ENCODE results near the gene MYH6. TPM values are rescaled to one million over a fixed set of nuclear protein-coding genes. Genes with fewer than 3 reads are reported as not detected.

The MYH6 gene
- total RNA-seq = not detected in 2 replicates

DNA sequence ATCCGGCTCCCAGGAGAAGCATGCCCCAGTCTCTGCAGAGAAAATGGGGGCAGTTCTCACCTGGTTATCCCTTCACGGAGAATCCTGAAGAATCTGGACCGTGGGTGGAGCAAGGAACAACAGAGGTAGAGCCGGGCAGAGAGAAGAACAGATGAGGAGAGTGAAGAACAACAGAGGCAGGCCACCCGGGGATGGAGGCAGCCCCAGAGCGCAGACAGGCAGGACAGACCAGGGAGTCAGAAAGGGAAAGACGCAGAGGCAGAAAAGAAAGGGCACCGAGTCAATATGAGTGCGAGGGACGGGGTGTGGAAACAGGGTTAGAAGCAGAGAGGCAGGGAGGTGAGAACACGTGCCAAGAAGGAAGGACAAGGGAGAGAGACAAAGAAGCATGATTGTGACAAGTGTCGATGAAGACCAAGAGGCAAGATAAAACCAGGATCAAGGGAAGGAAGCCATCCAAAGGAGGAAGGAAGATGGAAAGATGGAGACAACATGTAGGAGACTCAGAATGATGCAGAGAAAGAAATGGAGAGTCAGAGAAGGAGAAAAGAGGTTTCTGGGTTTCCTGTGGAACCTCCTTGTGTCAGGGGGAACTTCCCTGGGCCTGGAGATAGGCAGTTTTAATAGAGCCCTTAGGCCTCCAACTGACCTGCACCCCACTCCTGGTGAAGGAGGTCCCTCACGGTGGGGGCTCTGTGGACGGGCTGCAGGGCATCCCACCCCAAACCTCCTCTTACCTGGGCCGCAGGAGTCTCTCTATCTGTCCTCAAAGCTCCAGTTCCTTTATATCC lies at the start of gene MYH6:
TSS of gene MYH6 (minus strand) at position 758 of the 791 bp plus-strand sequence. CDS start 1,050 bp downstream, outside the sequence.

DNA sequence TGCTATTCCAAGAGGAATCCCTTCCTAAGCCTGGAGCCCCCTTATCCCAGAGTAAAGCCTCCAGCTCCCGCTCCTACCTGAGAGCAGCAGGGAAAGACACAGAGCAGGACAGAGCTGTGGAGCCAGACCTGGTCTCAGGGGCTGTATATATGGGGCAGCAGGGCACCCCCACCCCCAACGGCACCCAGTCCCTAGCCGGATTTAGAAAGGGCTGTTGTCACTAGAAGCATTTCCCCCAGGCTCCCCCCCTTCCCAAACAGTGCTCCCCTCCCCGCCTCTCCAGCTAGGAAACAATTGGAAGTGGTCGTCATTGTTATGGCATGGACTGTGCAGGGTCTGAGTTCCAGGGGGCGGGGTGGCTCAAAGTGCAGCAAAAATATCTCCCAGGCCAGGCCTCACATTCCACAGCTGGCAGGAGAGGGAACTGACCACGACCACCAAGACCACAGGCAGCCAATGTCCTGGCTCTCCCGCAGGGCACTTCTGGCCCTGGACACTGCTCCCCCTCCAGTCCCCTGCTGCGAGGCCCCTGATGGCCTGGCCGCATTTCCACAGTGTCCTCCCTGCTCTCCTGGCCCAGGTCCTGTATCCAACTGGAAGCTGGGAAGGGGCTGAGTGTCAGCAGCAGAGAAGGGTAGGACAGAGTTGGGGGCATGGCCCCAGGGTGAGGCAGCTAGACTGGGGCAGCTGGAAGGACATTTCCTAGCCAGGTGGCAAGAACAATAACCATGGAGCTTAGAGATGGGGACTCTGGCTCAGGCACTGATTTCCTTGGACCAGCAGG lies 27.7 kb upstream of the MYH6 start, which contains the start of gene MYH7:
TSS of gene MYH7 (minus strand) at position 118 of the 784 bp plus-strand sequence. CDS start 1,928 bp downstream, outside the sequence.

GRCh38 chr14:23376482-23377197 lies 31.4 kb downstream of the MYH6 start, which contains the start of gene CMTM5:
Gene CMTM5 (plus strand): TSS chr14:23377046. CDS start chr14:23377252, 206 bp downstream.

DNA sequence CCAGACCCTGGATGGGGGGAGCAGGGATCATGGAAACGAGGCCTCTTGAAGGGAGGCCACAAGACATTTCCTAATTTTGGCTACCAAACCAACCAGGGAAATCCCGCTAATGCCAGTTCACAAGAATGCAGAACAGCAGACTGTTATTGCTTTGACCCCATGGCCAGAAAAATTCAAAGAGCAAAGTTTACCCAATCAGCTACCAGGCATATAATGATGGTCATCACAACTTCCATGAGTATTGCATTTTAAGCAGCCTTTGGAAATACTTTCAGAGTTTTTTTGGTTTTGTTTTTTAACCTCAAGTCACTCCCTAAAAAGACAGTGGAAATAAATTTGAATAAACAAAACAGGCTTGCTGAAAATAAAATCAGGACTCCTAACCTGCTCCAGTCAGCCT lies 35.6 kb downstream of the MYH6 start, which contains the start of gene IL25:
TSS of gene IL25 (plus strand) at position 301 of the 400 bp plus-strand sequence.

GRCh38 chr14:23365036-23365731 lies 42.9 kb downstream of the MYH6 start, which contains the start of gene EFS:
Gene EFS (minus strand): TSS chr14:23365172. CDS start chr14:23365025, 147 bp downstream.

DNA sequence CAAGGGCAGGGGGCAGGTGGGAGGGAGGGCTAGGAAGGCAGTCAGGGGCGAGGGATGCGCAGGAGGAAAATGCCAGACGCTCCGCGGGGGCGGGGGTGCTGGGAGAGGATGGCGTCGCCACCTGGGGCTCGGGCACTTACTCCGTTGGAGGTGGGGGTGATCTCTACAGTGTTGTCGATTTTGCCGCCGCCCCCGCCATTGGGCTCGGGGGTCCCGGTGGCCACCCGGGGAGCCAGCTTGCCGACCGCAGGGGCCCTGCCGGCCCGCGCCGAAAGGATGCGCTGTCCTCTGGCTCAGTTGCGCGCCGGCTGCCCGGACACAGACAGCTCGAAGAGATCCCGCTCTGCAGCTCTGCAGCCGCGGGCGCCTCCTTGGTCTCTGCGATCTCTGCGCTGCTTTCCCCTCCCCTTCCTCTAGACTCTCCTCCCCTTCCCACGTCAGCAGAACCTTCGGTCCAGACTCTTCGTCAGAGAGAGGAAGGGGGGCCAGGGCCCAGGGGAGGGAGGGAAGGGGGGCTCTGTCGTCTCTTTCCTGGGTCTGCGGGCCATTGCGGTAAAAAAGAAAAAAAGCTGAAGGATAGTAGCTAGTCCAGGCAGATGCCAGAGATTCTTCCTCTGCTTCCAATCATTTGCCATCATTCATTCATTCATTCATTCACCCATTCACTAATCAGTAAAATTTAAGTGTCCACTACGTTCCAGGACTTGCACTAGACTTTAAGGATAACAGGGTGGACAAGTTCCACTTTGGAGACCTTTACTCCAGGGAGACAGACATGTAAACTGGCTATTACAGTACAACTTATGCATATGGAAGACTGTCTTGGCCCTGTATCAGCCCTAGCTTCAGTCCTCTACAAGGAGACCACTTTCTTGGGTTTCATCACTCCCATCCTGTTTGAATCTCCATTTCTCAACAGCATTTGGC lies 55.3 kb downstream of the MYH6 start, which contains the start of gene SLC22A17:
TSS of gene SLC22A17 (minus strand) at position 382 of the 927 bp plus-strand sequence.

Other genes starting within 250 kb of the MYH6 start
- 14.7 and 24.8 TPM in 2 replicates for gene SLC7A8, start 224.6 kb downstream of the MYH6 start, total RNA-seq
- gene RNF212B, start 170.3 kb downstream of the MYH6 start, total RNA-seq = not detected in 2 replicates
- 4.2 and 8.6 TPM in 2 replicates for gene HOMEZ, start 122.1 kb downstream of the MYH6 start, total RNA-seq
- gene PPP1R3E, start 105.4 kb downstream of the MYH6 start, total RNA-seq = 5.3 and 5.5 TPM in 2 replicates
- gene BCL2L2, start 101.4 kb downstream of the MYH6 start, total RNA-seq = 20.7 and 21.0 TPM in 2 replicates
- 76.5 and 86.2 TPM in 2 replicates for gene PABPN1, start 86.8 kb downstream of the MYH6 start, total RNA-seq
- gene SLC22A17, start 55.4 kb downstream of the MYH6 start, total RNA-seq = 7.4 and 28.0 TPM in 2 replicates
- 1.7 and 4.8 TPM in 2 replicates for gene EFS, start 43.1 kb downstream of the MYH6 start, total RNA-seq
- gene IL25, start 35.5 kb downstream of the MYH6 start, total RNA-seq = not detected in 2 replicates
- 0.44 and 0.50 TPM in 2 replicates for gene CMTM5, start 31.2 kb downstream of the MYH6 start, total RNA-seq
- not detected in 2 replicates for gene MYH7, start 27.4 kb upstream of the MYH6 start, total RNA-seq
- 35.1 and 62.0 TPM in 2 replicates for gene NGDN, start 61.4 kb upstream of the MYH6 start, total RNA-seq
- 0.15 and 0.66 TPM in 2 replicates for gene ZFHX2, start 143.5 kb upstream of the MYH6 start, total RNA-seq
- 15.3 and 35.7 TPM in 2 replicates for gene THTPA, start 148.0 kb upstream of the MYH6 start, total RNA-seq
- gene AP1G2, start 159.5 kb upstream of the MYH6 start, total RNA-seq = 10.5 and 17.2 TPM in 2 replicates
- not detected in 2 replicates for gene JPH4, start 170.5 kb upstream of the MYH6 start, total RNA-seq
- 0.33 TPM in 1 of 2 replicates, not detected in the other for gene DHRS2, start 228.1 kb upstream of the MYH6 start, total RNA-seq